ENCODE results near the gene IGSF9B. TPM values are rescaled to one million over a fixed set of nuclear protein-coding genes. Genes with fewer than 3 reads are reported as not detected.

IGSF9B gene
- total and polyA plus RNA-seq, 10 of the 15 experiments (the other 5 are each of a cell fraction or from before 2014, with no cell fraction given), result 0.03 to 3.7 (median 0.20) TPM; not detected in 2

DNA sequence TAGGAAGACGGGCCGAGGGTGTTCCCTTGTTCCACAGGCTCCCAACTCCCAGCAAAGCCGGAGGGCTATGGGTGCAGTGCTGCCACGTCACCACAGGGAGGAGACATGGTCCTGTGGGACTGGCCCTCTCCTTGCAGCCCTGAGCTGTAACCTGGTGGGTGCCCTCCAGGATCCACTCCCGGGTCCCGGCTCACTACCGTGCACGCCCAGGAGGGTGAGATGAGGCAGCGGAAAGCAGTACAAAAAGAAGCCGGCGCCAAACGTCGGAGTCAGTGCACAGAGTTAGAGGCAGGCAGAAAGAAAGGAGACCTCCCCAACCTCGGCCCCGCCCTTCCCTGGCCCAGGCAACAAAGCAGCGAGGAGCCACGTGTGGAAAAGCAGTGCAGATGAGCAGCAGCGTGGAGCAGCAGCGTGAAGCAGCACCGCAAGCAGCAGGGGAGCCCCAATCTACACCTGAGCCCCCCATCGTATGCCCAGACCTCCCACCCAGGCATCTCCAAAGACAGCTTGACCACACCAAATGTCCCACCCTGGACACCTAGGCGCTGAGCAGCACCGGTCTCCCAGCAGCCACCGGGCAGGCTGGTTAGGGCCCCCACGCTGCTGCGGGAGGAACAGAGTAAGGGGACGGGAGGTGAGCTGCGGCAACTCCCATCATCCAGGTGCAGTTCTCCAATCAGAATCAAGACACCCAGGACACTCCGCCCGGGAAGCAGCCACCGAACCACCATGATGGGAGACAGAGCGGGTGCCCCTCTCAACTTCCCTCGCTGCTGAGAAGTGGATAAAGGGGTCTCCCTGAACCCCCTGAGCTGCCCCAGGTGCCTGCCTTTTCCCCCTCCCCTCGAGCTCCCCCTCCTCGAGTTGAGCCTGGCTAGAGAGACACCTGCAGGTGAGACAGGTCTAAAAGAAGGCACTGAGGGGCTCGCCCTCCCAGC, 28.8 kb downstream of the IGSF9B start:
- DNase-seq (ENCODE audit: low read depth, low spot score), result no peak
- Histone ChIP-seq H4K20me1 (ENCODE audit: control insufficient read depth, insufficient read depth) (no peaks in the 10 kb centered on the region), H3K4me3 (no peak overlapping the region), H3K27ac (ENCODE audit: control insufficient read depth, insufficient read depth) (no peak overlapping the region), H2AFZ (ENCODE audit: control insufficient read depth, low read depth, low read length) (0 out of 2 replicates have a peak overlapping the region, but pooled peaks have one; percentile 12), H3K9ac (ENCODE audit: control insufficient read depth, insufficient read depth, low read length) (no peak overlapping the region), H3K9me3 (replicated peaks; ENCODE audit: control insufficient read depth, insufficient read depth, low read length) (no peaks in the 10 kb centered on the region), H3K4me1 (ENCODE audit: control insufficient read depth, insufficient read depth, low read length) (peaks cover 12% of the 10 kb centered on the region), H3K79me2 (ENCODE audit: control insufficient read depth, insufficient read depth, low read length) (no peaks in the 10 kb centered on the region), H3K36me3 (ENCODE audit: control insufficient read depth in 2 of 2, insufficient read depth in 2 of 2, low read length in 1 of 2) (no peaks in the 10 kb centered on the region; a peak in 1 of 4 replicates), H3K4me2 (ENCODE audit: control insufficient read depth, insufficient read depth) (peak overlapping the region; percentile 42; the same call in 1 of the 2 replicates), H3K27me3 (replicated peaks in 1 of 2; ENCODE audit: control insufficient read depth in 2 of 2, insufficient read depth in 2 of 2, low read length in 1 of 2) (no peaks in the 10 kb centered on the region)
- no peak for FAIRE-seq
- intact Hi-C loops (cut with micrococcal nuclease; ENCODE audit: unreplicated experiment), result loop anchor here (1.0 to 5.0 kb wide), 4 partner anchors 104 to 211 kb away; no protein-coding TSS in a partner anchor
- ChIA-PET POLR2A (no interaction called here), SMC1A (ENCODE audit: uncharacterized antibody, unreplicated experiment) (interaction anchor here (0.7 to 2.1 kb wide), 8 partner anchors 15 to 211 kb away, joined by 3 to 8 read pairs (median 4); no protein-coding TSS in a partner anchor), CTCF (interaction anchor here (0.6 to 2.4 kb wide), 19 partner anchors 11 to 213 kb away, joined by 3 to 14 read pairs (median 3); partner anchors contain the start of gene IGSF9B), RAD21 (ENCODE audit: unreplicated experiment) (interaction anchor here (1.0 to 2.3 kb wide), 7 partner anchors 25 to 206 kb away, joined by 3 to 10 read pairs (median 4); no protein-coding TSS in a partner anchor)
- peak; percentile 91 for ATAC-seq
- BruUV-seq (replicated peaks), result no TSS peak
- TF ChIP-seq IRF4 (IDR thresholded peaks at IDR 0.05; ENCODE audit: low read depth, low read length) (0 out of 2 replicates have a peak, but pooled peaks have one; percentile 31), LARP7 (IDR thresholded peaks at IDR 0.05) (no peak), GATAD2B (conservative IDR thresholded peaks at IDR 0.05; ENCODE audit: low read depth) (no peak), YY1 (IDR thresholded peaks at IDR 0.05; ENCODE audit: low read depth, low read length) (0 out of 2 replicates have a peak, but pooled peaks have one; percentile 52), SMARCA5 (IDR thresholded peaks at IDR 0.05) (0 out of 2 replicates have a peak, but pooled peaks have one; percentile 41), RAD21 (IDR thresholded peaks at IDR 0.05; ENCODE audit: insufficient read depth, low read depth, low read length) (peak; percentile 79), NKRF (conservative IDR thresholded peaks at IDR 0.05) (no peak), JUND (IDR thresholded peaks at IDR 0.05; ENCODE audit: low read depth, low read length) (no peak), SP1 (IDR thresholded peaks at IDR 0.05; ENCODE audit: low read depth, low read length) (peak; percentile 14), TBL1XR1 (IDR thresholded peaks at IDR 0.05; ENCODE audit: low read depth, low read length) (no peak), NBN (IDR thresholded peaks at IDR 0.05) (no peak), SMC3 (IDR thresholded peaks at IDR 0.05; ENCODE audit: borderline replicate concordance, low read length) (peak; percentile 72; the same call in 1 of the 2 replicates)
- TF ChIP-seq, protein P1, sequence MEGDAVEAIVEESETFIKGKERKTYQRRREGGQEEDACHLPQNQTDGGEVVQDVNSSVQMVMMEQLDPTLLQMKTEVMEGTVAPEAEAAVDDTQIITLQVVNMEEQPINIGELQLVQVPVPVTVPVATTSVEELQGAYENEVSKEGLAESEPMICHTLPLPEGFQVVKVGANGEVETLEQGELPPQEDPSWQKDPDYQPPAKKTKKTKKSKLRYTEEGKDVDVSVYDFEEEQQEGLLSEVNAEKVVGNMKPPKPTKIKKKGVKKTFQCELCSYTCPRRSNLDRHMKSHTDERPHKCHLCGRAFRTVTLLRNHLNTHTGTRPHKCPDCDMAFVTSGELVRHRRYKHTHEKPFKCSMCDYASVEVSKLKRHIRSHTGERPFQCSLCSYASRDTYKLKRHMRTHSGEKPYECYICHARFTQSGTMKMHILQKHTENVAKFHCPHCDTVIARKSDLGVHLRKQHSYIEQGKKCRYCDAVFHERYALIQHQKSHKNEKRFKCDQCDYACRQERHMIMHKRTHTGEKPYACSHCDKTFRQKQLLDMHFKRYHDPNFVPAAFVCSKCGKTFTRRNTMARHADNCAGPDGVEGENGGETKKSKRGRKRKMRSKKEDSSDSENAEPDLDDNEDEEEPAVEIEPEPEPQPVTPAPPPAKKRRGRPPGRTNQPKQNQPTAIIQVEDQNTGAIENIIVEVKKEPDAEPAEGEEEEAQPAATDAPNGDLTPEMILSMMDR (IDR thresholded peaks at IDR 0.05 in 2 of 3, conservative IDR thresholded peaks at IDR 0.05 in 1 of 3; ENCODE audit: control insufficient read depth in 2 of 3, extremely low read depth in 1 of 3, insufficient read depth in 1 of 3, low read depth in 3 of 3, low read length in 3 of 3), result peak; percentile 94 to 95 (median 95)
- 19% methylated on average over 34 of the region's 36 CpGs for WGBS (ENCODE audit: insufficient coverage, insufficient replicate concordance, low lambda C conversion rate, missing lambda C conversion rate)
- in situ Hi-C loops (cut with MboI), result loop anchor here (5.0 kb wide), 1 partner anchor 214 kb away; no protein-coding TSS in a partner anchor
